PC-9 (cell line): Measurements from ENCODE around the gene PBX4. TPM values are rescaled to one million over a fixed set of nuclear protein-coding genes. Genes with fewer than 3 reads are reported as not detected.

Source experiments
- BruUV-seq: library from RNA; stranded (reverse); fragments of 400-500 nt; replicated peaks from 2 replicates; lab custom pipeline; 2021; lab: Mats Ljungman, UMichigan
- CTCF ChIA-PET: fragments of 300-600 bp; sonication (Branson Sonifier 250); formaldehyde crosslinking; loops from one replicate; lab custom pipeline; 2022; ENCODE audit warnings: antibody characterized with exemption; lab: Charles Lee
- POLR2A ChIA-PET: fragments of 300-600 bp; sonication (Branson Sonifier 250); formaldehyde crosslinking; loops from one replicate; lab custom pipeline; 2022; ENCODE audit warnings: antibody characterized with exemption; ENCODE audit not compliant: unreplicated experiment; lab: Charles Lee
- DNase-seq, 2 experiments: peaks; one replicate each; pipeline versions ENCODE4 v3.0.0 to v3.0.0-alpha.2; 2015 to 2022; ENCODE audit warnings: mixed read lengths in 1 of 2
- H2AFZ ChIP-seq: fragments of 200-600 bp; sonication (generic); 2 replicates; pipeline ENCODE4 v1.8.1; 2017; ENCODE audit warnings: antibody characterized with exemption
- H3F3A ChIP-seq: fragments of 200-600 bp; sonication (generic); 2 replicates; pipeline ENCODE4 v1.8.1; 2017; ENCODE audit warnings: antibody characterized with exemption, mild to moderate bottlenecking, low read depth; ENCODE audit not compliant: insufficient read depth
- H3K27ac ChIP-seq: fragments of 200-600 bp; sonication (generic); 2 replicates; pipeline ENCODE4 v1.6.1; 2016; ENCODE audit warnings: mixed run types
- H3K27me3 ChIP-seq: fragments of 200-600 bp; sonication (generic); 2 replicates; pipeline ENCODE4 v1.6.1; 2016; ENCODE audit warnings: low read depth, mixed run types; ENCODE audit not compliant: insufficient read depth
- H3K36me3 ChIP-seq: fragments of 200-600 bp; sonication (generic); 2 replicates; pipeline ENCODE4 v1.6.1; 2016; ENCODE audit warnings: low read depth, mixed run types
- H3K4me1 ChIP-seq: fragments of 200-600 bp; sonication (generic); replicated peaks from 2 replicates; pipeline ENCODE4 v1.6.1; 2016; ENCODE audit warnings: mixed run types; ENCODE audit not compliant: insufficient read depth
- H3K4me2 ChIP-seq: fragments of 200-600 bp; sonication (generic); 2 replicates; pipeline ENCODE4 v1.6.1; 2017; ENCODE audit warnings: mixed run types
- H3K4me3 ChIP-seq: fragments of 200-600 bp; sonication (generic); 2 replicates; pipeline ENCODE4 v1.6.1; 2016; ENCODE audit warnings: mixed run types
- H3K79me2 ChIP-seq: fragments of 200-600 bp; sonication (generic); 2 replicates; pipeline ENCODE4 v1.6.1; 2017; ENCODE audit warnings: low read depth, mixed run types
- H3K9me2 ChIP-seq: fragments of 200-600 bp; sonication (generic); 2 replicates; pipeline ENCODE4 v1.8.1; 2017; ENCODE audit warnings: mild to moderate bottlenecking; ENCODE audit not compliant: insufficient read depth
- H3K9me3 ChIP-seq: fragments of 200-600 bp; sonication (generic); 2 replicates; pipeline ENCODE4 v1.8.1; 2016; ENCODE audit warnings: low read depth; ENCODE audit not compliant: insufficient read depth
- H4K20me1 ChIP-seq: fragments of 200-600 bp; sonication (generic); 2 replicates; pipeline ENCODE4 v1.8.1; 2017; ENCODE audit not compliant: insufficient read depth
- CTCF ChIP-seq: fragments of 200-600 bp; sonication (generic); conservative IDR thresholded peaks from 2 replicates; pipeline ENCODE4 v1.6.1; 2017; ENCODE audit warnings: mixed run types, antibody characterized with exemption, mild to moderate bottlenecking, moderate library complexity
- EZH2 ChIP-seq: fragments of 200-600 bp; sonication (generic); IDR thresholded peaks from 2 replicates; pipeline ENCODE4 v1.8.0; 2017; ENCODE audit warnings: antibody characterized with exemption, low read depth
- intact Hi-C: fragments of 100-400 bp; cut with micrococcal nuclease; formaldehyde crosslinking; loops from one replicate; pipeline ENCODE4 v1.10.0; 2022; ENCODE audit not compliant: unreplicated experiment
- total RNA-seq: library from RNA; stranded (reverse); gene quantifications from 2 replicates; pipeline ENCODE4 v1.2.3, GENCODE V29; 2021

PBX4 gene
- total RNA-seq, 1 experiment from 2014 or later: 5.7 TPM

- Histone ChIP-seq H3K4me3 (no peak overlapping the region), H3K79me2 (peaks cover 24% of the 10 kb centered on the region), H3K27ac (no peak overlapping the region), H3K36me3 (peaks cover 8% of the 10 kb centered on the region; the same call in 1 of the 2 replicates), H3K9me2 (no peaks in the 10 kb centered on the region), H2AFZ (no peak overlapping the region), H3K4me1 (no peaks in the 10 kb centered on the region), H4K20me1 (peaks cover 51% of the 10 kb centered on the region), H3K4me2 (no peak overlapping the region), H3K27me3 (no peaks in the 10 kb centered on the region), H3K9me3 (no peaks in the 10 kb centered on the region), H3F3A (peaks cover 6% of the 10 kb centered on the region)
- no peak for TF ChIP-seq EZH2
- TF ChIP-seq CTCF: no peak
- intact Hi-C loops: no loop called here
- POLR2A ChIA-PET: no interaction called here
- CTCF ChIA-PET: no interaction called here
- no peak for DNase-seq
- BruUV-seq: no TSS peak
These were observed 92.7 kb downstream of the PBX4 start for GRCh38 chr19:19525611-19526380.

- TF ChIP-seq CTCF: no peak
- TF ChIP-seq EZH2: no peak
- no TSS peak for BruUV-seq
- Histone ChIP-seq H4K20me1 (peaks cover 56% of the 10 kb centered on the region), H3K27ac (no peak overlapping the region), H3K4me1 (no peaks in the 10 kb centered on the region), H3K36me3 (peaks cover 10% of the 10 kb centered on the region; the same call in 1 of the 2 replicates), H3K79me2 (peaks cover 39% of the 10 kb centered on the region), H2AFZ (no peak overlapping the region), H3K9me3 (no peaks in the 10 kb centered on the region), H3K27me3 (no peaks in the 10 kb centered on the region), H3K4me3 (no peak overlapping the region), H3K9me2 (no peaks in the 10 kb centered on the region), H3K4me2 (no peak overlapping the region), H3F3A (no peaks in the 10 kb centered on the region; the same call in 1 of the 2 replicates)
- no peak for DNase-seq
- ChIA-PET POLR2A (no interaction called here), CTCF (no interaction called here)
- intact Hi-C loops: no loop called here
These were observed 94.4 kb downstream of the PBX4 start for GRCh38 chr19:19524053-19524452.

- Histone ChIP-seq H3K27me3 (no peaks in the 10 kb centered on the region), H3K9me3 (no peaks in the 10 kb centered on the region), H3K9me2 (no peaks in the 10 kb centered on the region), H3K4me1 (no peaks in the 10 kb centered on the region), H3K36me3 (peaks cover 10% of the 10 kb centered on the region; the same call in 1 of the 2 replicates), H3K79me2 (peaks cover 47% of the 10 kb centered on the region), H3K4me2 (no peak overlapping the region), H3F3A (no peaks in the 10 kb centered on the region), H2AFZ (no peak overlapping the region), H3K4me3 (no peak overlapping the region), H4K20me1 (peaks cover 58% of the 10 kb centered on the region), H3K27ac (no peak overlapping the region)
- no TSS peak for BruUV-seq
- ChIA-PET CTCF (no interaction called here), POLR2A (no interaction called here)
- intact Hi-C loops: no loop called here
- no peak for DNase-seq
- TF ChIP-seq EZH2 (no peak), CTCF (no peak)
These were observed 95.3 kb downstream of the PBX4 start for GRCh38 chr19:19523177-19523576.
